Measurements from ENCODE around the gene GMPPA.

The GMPPA gene

GRCh38 chr2:219468410-219469185 is 30.1 kb upstream of the GMPPA start:
- DNase-seq, result no peak

- DNase-seq, result peak; percentile 87
Measured at GRCh38 chr2:219469186-219469724, 29.4 kb upstream of the GMPPA start.

GRCh38 chr2:219470429-219470828 is 28.3 kb upstream of the GMPPA start:
- no peak for DNase-seq

- DNase-seq, result no peak
Measured at GRCh38 chr2:219471476-219472371, 27.0 kb upstream of the GMPPA start.

GRCh38 chr2:219472629-219473187 is 26.0 kb upstream of the GMPPA start:
- no peak for DNase-seq

GRCh38 chr2:219473511-219473910 is 25.2 kb upstream of the GMPPA start:
- DNase-seq, result no peak

GRCh38 chr2:219474285-219475060 is 24.2 kb upstream of the GMPPA start:
- DNase-seq, result no peak

- DNase-seq, result no peak
Measured at GRCh38 chr2:219475278-219475677, 23.4 kb upstream of the GMPPA start.

- DNase-seq, result peak; percentile 88
Measured at GRCh38 chr2:219475697-219476651, 22.7 kb upstream of the GMPPA start.

- DNase-seq, result peak; percentile 83
Measured at GRCh38 chr2:219476652-219477151, 22.0 kb upstream of the GMPPA start.

- DNase-seq, result no peak
Measured at GRCh38 chr2:219477179-219477578, 21.5 kb upstream of the GMPPA start.

GRCh38 chr2:219477815-219478214 is 20.9 kb upstream of the GMPPA start:
- DNase-seq, result no peak

- no peak for DNase-seq
Measured at GRCh38 chr2:219478916-219479315, 19.8 kb upstream of the GMPPA start.

GRCh38 chr2:219480004-219480403 is 18.7 kb upstream of the GMPPA start:
- no peak for DNase-seq

GRCh38 chr2:219482674-219483405 is 15.9 kb upstream of the GMPPA start:
- no peak for DNase-seq

GRCh38 chr2:219483451-219484342 is 15.0 kb upstream of the GMPPA start:
- DNase-seq, result no peak

GRCh38 chr2:219484343-219485200 is 14.1 kb upstream of the GMPPA start:
- peak; percentile 68 for DNase-seq

- no peak for DNase-seq
Measured at GRCh38 chr2:219485201-219485580, 13.5 kb upstream of the GMPPA start.
